SU-DHL-6 (cell line): ENCODE data around the gene SLC26A6.

ENCODE experiments used
- CTCF ChIP-seq: fragments of 200-600 bp; sonication (generic); IDR thresholded peaks from one replicate; pipeline ENCODE4 v1.5.1; 2017; ENCODE audit warnings: antibody characterized with exemption, mild to moderate bottlenecking, low read length, moderate library complexity; ENCODE audit not compliant: insufficient read depth, poor library complexity, severe bottlenecking
- EZH2phosphoT487 ChIP-seq: fragments of 200-600 bp; sonication (generic), shearing (Covaris generic); conservative IDR thresholded peaks from 2 replicates; pipeline ENCODE4 v1.6.1; 2018; ENCODE audit warnings: mild to moderate bottlenecking, antibody characterized with exemption, low read length, moderate library complexity, mixed read lengths

GRCh38 chr3:48593337-48593736 is 41.9 kb downstream of the SLC26A6 start:
- TF ChIP-seq CTCF, result no peak
- no peak for TF ChIP-seq EZH2phosphoT487
